ENCODE measurements around the gene RRAGA. TPM values are rescaled to one million over a fixed set of nuclear protein-coding genes. Genes with fewer than 3 reads are reported as not detected.

Gene RRAGA
- polyA plus RNA-seq, 1 of the 3 experiments (the other 2 are of a cell fraction): 103 TPM

DNA sequence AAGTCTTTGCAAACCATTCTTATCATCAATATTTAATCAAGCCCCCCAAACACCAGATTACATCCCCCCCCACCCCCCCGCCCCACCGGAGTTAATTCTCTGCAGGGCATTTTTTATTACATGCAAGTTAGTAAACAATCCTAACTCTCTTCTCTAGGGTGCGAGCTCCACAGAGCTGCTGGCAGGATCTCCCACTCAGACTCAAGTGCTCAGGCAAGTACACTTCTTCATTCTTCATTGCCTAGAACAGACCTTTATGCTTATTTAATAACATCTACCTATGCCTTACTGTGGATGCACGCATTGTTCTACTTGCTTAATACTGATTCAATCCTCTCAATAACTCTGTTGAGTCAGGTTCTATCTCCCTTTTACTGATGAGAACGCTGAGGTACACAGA, 26.1 kb upstream of the RRAGA start:
- no peak overlapping the region for H3K9ac ChIP-seq
- TF ChIP-seq, protein P1, sequence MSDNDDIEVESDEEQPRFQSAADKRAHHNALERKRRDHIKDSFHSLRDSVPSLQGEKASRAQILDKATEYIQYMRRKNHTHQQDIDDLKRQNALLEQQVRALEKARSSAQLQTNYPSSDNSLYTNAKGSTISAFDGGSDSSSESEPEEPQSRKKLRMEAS (IDR thresholded peaks at IDR 0.05; ENCODE audit: low read depth): no peak
- TF ChIP-seq EZH2phosphoT487 (IDR thresholded peaks at IDR 0.05; ENCODE audit: borderline replicate concordance, low read depth): no peak
- TF ChIP-seq SMC3 (IDR thresholded peaks at IDR 0.05; ENCODE audit: low read depth, low read length): no peak
- TF ChIP-seq FOXJ3 (CRISPR knock-in tag; IDR thresholded peaks at IDR 0.05): no peak
- TF ChIP-seq, protein P2, sequence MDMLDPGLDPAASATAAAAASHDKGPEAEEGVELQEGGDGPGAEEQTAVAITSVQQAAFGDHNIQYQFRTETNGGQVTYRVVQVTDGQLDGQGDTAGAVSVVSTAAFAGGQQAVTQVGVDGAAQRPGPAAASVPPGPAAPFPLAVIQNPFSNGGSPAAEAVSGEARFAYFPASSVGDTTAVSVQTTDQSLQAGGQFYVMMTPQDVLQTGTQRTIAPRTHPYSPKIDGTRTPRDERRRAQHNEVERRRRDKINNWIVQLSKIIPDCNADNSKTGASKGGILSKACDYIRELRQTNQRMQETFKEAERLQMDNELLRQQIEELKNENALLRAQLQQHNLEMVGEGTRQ (IDR thresholded peaks at IDR 0.05; ENCODE audit: borderline replicate concordance, low read depth, low read length): no peak
- no peak for TF ChIP-seq CHD2 (IDR thresholded peaks at IDR 0.05; ENCODE audit: low read length, partially characterized antibody)
- TF ChIP-seq, protein P3, sequence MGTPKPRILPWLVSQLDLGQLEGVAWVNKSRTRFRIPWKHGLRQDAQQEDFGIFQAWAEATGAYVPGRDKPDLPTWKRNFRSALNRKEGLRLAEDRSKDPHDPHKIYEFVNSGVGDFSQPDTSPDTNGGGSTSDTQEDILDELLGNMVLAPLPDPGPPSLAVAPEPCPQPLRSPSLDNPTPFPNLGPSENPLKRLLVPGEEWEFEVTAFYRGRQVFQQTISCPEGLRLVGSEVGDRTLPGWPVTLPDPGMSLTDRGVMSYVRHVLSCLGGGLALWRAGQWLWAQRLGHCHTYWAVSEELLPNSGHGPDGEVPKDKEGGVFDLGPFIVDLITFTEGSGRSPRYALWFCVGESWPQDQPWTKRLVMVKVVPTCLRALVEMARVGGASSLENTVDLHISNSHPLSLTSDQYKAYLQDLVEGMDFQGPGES (IDR thresholded peaks at IDR 0.05; ENCODE audit: low read depth, low read length): no peak
- H3K9me2 ChIP-seq: no peaks in the 10 kb centered on the region
- H3K79me2 ChIP-seq (ENCODE audit: insufficient read depth): no peaks in the 10 kb centered on the region
- H3K9me3 ChIP-seq: no peaks in the 10 kb centered on the region
- no peaks in the 10 kb centered on the region; a peak in 1 of 4 replicates for H3K4me1 ChIP-seq (ENCODE audit: control insufficient read depth in 1 of 2, insufficient read depth in 2 of 2, low read depth in 1 of 2, low read length in 1 of 2)
- H3K4me2 ChIP-seq: no peak overlapping the region
- WGBS (ENCODE audit: low lambda C conversion rate): 59% methylated on average over 5 of the region's 5 CpGs
- H3K27me3 ChIP-seq (ENCODE audit: insufficient read depth): no peaks in the 10 kb centered on the region
- H3K36me3 ChIP-seq (replicated peaks in 1 of 2; ENCODE audit: control insufficient read depth in 1 of 2, insufficient read depth in 2 of 2, low read length in 1 of 2): no peaks in the 10 kb centered on the region
- H3K27ac ChIP-seq (ENCODE audit: low read depth in 2 of 2, low read length in 1 of 2): no peak overlapping the region
- H3F3A ChIP-seq (replicated peaks; ENCODE audit: insufficient read depth): no peaks in the 10 kb centered on the region
- no peak overlapping the region for H2AFZ ChIP-seq (ENCODE audit: low read depth)
- ChIA-PET CTCF (interaction anchor here (6.9 kb wide), 1 partner anchor 768 kb away, joined by 110 read pairs; no protein-coding TSS in a partner anchor), POLR2A (no interaction called here)
- H4K20me1 ChIP-seq (ENCODE audit: insufficient read depth): no peaks in the 10 kb centered on the region
- no peak overlapping the region for H3K4me3 ChIP-seq (ENCODE audit: low read depth in 2 of 2, low read length in 1 of 2)
- no peak for DNase-seq

DNA sequence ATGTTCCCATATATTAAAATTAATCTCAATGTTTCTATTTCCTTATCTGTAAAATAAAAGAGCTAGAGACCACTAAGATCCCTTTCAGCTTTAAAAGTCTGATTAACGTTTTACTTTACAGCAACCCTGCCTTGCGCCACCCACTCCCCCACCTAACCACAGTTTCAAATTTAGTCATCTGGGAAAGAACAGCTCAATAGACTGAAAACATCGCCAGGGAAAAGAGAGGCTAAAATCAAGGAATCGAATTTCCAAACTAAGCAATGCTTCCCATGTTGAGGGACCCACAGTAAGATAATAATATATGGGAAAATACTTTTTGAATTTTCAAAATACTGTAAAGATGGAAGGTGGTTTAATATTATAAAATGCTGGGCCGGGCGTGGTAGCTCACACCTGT, 22.9 kb upstream of the RRAGA start:
- no peaks in the 10 kb centered on the region; a peak in 1 of 4 replicates for H3K4me1 ChIP-seq (ENCODE audit: control insufficient read depth in 1 of 2, insufficient read depth in 2 of 2, low read depth in 1 of 2, low read length in 1 of 2)
- H4K20me1 ChIP-seq (ENCODE audit: insufficient read depth): no peaks in the 10 kb centered on the region
- H3K27me3 ChIP-seq (ENCODE audit: insufficient read depth): no peaks in the 10 kb centered on the region
- no peak overlapping the region for H3K4me3 ChIP-seq (ENCODE audit: low read depth in 2 of 2, low read length in 1 of 2)
- no peaks in the 10 kb centered on the region for H3K9me3 ChIP-seq
- no peak for DNase-seq
- no peaks in the 10 kb centered on the region for H3K9me2 ChIP-seq
- WGBS (ENCODE audit: low lambda C conversion rate): 76% methylated on average over 6 of the region's 6 CpGs
- ChIA-PET POLR2A (no interaction called here), CTCF (interaction anchor here (1.1 to 6.9 kb wide), 7 partner anchors 14 to 771 kb away, joined by 3 to 110 read pairs (median 4); partner anchors contain the start of gene RRAGA)
- no peak overlapping the region for H3K27ac ChIP-seq (ENCODE audit: low read depth in 2 of 2, low read length in 1 of 2)
- no peak overlapping the region for H2AFZ ChIP-seq (ENCODE audit: low read depth)
- no peaks in the 10 kb centered on the region for H3K79me2 ChIP-seq (ENCODE audit: insufficient read depth)
- no peak overlapping the region for H3K4me2 ChIP-seq
- no peaks in the 10 kb centered on the region for H3K36me3 ChIP-seq (replicated peaks in 1 of 2; ENCODE audit: control insufficient read depth in 1 of 2, insufficient read depth in 2 of 2, low read length in 1 of 2)
- H3F3A ChIP-seq (replicated peaks; ENCODE audit: insufficient read depth): no peaks in the 10 kb centered on the region
- no peak overlapping the region for H3K9ac ChIP-seq
- TF ChIP-seq FOXM1 (IDR thresholded peaks at IDR 0.05; ENCODE audit: low read depth) (no peak), TCF12 (IDR thresholded peaks at IDR 0.05) (no peak), CHD2 (IDR thresholded peaks at IDR 0.05; ENCODE audit: low read length, partially characterized antibody) (no peak), POLR2AphosphoS5 (IDR thresholded peaks at IDR 0.05; ENCODE audit: low read depth, low read length) (no peak), PBX3 (IDR thresholded peaks at IDR 0.05) (no peak), GATA2 (CRISPR knock-in tag; IDR thresholded peaks at IDR 0.05) (no peak), REST (IDR thresholded peaks at IDR 0.05; ENCODE audit: low read depth, low read length) (no peak), ZBTB33 (IDR thresholded peaks at IDR 0.05; ENCODE audit: borderline replicate concordance, low read depth) (no peak), SMC3 (IDR thresholded peaks at IDR 0.05; ENCODE audit: low read depth, low read length) (no peak), RXRA (IDR thresholded peaks at IDR 0.05; ENCODE audit: borderline replicate concordance, low read depth) (no peak), NRF1 (IDR thresholded peaks at IDR 0.05; ENCODE audit: low read depth, low read length) (no peak)
- TF ChIP-seq, protein P3 (IDR thresholded peaks at IDR 0.05; ENCODE audit: low read depth, low read length): no peak

Measured in SK-N-SH (cell line).